Neural crest cell (in vitro differentiated cells): ENCODE measurements around the gene MYBPC2. TPM values are rescaled to one million over a fixed set of nuclear protein-coding genes. Genes with fewer than 3 reads are reported as not detected.

Source experiments
- DNase-seq: peaks from one replicate; pipeline ENCODE4 v3.0.0; 2021; ENCODE audit warnings: low read depth, mixed read lengths, low spot score
- H3K27ac Mint-ChIP-seq: one replicate; pipeline ENCODE4 v1.8.0; 2021; ENCODE audit warnings: mild to moderate bottlenecking, mixed read lengths; ENCODE audit not compliant: unreplicated experiment
- H3K27me3 Mint-ChIP-seq: 2 replicates; pipeline ENCODE4 v1.8.0; 2021; ENCODE audit warnings: low read depth, mild to moderate bottlenecking, mixed read lengths
- H3K36me3 Mint-ChIP-seq: 2 replicates; pipeline ENCODE4 v1.8.0; 2021; ENCODE audit warnings: low read depth, mild to moderate bottlenecking, mixed read lengths
- H3K4me1 Mint-ChIP-seq: 2 replicates; pipeline ENCODE4 v1.8.0; 2021; ENCODE audit warnings: mixed read lengths
- H3K4me3 Mint-ChIP-seq: one replicate; pipeline ENCODE4 v1.8.0; 2021; ENCODE audit warnings: mild to moderate bottlenecking, mixed read lengths
- H3K9me3 Mint-ChIP-seq: 2 replicates; pipeline ENCODE4 v1.8.0; 2021; ENCODE audit warnings: mixed read lengths
- total RNA-seq: library from RNA; stranded (reverse); gene quantifications from 2 replicates; pipeline ENCODE4 v1.2.1, GENCODE V29; 2021
- TF ChIP-seq, protein P1 (sequence below): fragments of 200-600 bp; sonication (generic); conservative IDR thresholded peaks from 2 replicates; pipeline ENCODE4 v1.5.0; 2021; ENCODE audit warnings: antibody characterized with exemption, mild to moderate bottlenecking

Gene MYBPC2
- total RNA-seq, 1 donor from 2014 or later = not detected

- Mint-ChIP-seq H3K4me3 (peak overlapping the region; percentile 3), H3K27ac (no peak overlapping the region), H3K4me1 (peaks cover 17% of the 10 kb centered on the region), H3K36me3 (no peaks in the 10 kb centered on the region), H3K27me3 (peaks cover 34% of the 10 kb centered on the region), H3K9me3 (no peaks in the 10 kb centered on the region)
- no peak for DNase-seq
- TF ChIP-seq, protein P1, sequence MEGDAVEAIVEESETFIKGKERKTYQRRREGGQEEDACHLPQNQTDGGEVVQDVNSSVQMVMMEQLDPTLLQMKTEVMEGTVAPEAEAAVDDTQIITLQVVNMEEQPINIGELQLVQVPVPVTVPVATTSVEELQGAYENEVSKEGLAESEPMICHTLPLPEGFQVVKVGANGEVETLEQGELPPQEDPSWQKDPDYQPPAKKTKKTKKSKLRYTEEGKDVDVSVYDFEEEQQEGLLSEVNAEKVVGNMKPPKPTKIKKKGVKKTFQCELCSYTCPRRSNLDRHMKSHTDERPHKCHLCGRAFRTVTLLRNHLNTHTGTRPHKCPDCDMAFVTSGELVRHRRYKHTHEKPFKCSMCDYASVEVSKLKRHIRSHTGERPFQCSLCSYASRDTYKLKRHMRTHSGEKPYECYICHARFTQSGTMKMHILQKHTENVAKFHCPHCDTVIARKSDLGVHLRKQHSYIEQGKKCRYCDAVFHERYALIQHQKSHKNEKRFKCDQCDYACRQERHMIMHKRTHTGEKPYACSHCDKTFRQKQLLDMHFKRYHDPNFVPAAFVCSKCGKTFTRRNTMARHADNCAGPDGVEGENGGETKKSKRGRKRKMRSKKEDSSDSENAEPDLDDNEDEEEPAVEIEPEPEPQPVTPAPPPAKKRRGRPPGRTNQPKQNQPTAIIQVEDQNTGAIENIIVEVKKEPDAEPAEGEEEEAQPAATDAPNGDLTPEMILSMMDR = no peak
Observed at GRCh38 chr19:50419580-50420035, 13.1 kb upstream of the MYBPC2 start.

DNA sequence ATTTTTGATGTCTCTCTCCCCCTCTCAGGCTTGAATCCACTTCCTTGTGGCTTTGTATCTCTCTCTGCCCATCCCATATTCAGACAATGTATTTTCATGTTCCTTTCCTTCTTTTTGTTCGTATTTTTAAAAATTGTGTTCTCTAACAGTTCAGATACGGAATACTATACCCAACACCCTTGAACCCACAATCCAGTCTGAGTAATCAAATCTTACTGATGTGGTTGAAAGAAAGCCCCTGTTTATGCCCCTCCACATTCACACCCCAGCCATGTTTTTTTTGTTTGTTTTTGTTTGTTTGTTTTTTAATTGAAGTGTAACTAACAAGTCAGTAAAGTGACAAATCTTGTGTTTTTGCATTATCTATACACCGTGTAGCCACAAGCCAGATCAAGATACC is 12.6 kb upstream of the MYBPC2 start:
- Mint-ChIP-seq H3K4me3 (peak overlapping the region; percentile 9), H3K9me3 (no peaks in the 10 kb centered on the region), H3K36me3 (no peaks in the 10 kb centered on the region), H3K27ac (no peak overlapping the region), H3K4me1 (peaks cover 16% of the 10 kb centered on the region), H3K27me3 (peaks cover 34% of the 10 kb centered on the region)
- no peak for DNase-seq
- TF ChIP-seq, protein P1 = no peak

GRCh38 chr19:50420808-50421207 is 11.9 kb upstream of the MYBPC2 start:
- Mint-ChIP-seq H3K4me1 (peaks cover 16% of the 10 kb centered on the region), H3K36me3 (no peaks in the 10 kb centered on the region), H3K9me3 (no peaks in the 10 kb centered on the region), H3K4me3 (no peak overlapping the region), H3K27me3 (peaks cover 34% of the 10 kb centered on the region), H3K27ac (no peak overlapping the region)
- TF ChIP-seq, protein P1 = no peak
- no peak for DNase-seq

GRCh38 chr19:50422397-50423278 is 10.1 kb upstream of the MYBPC2 start:
- no peaks in the 10 kb centered on the region for H3K9me3 Mint-ChIP-seq
- TF ChIP-seq, protein P1 = no peak
- peaks cover 16% of the 10 kb centered on the region for H3K4me1 Mint-ChIP-seq

GRCh38 chr19:50423279-50424113 is 9.2 kb upstream of the MYBPC2 start:
- no peak for DNase-seq
- Mint-ChIP-seq H3K36me3 (no peaks in the 10 kb centered on the region), H3K27me3 (peaks cover 31% of the 10 kb centered on the region), H3K27ac (no peak overlapping the region), H3K9me3 (no peaks in the 10 kb centered on the region), H3K4me1 (peaks cover 16% of the 10 kb centered on the region), H3K4me3 (no peak overlapping the region)
- TF ChIP-seq, protein P1 = no peak

More at GRCh38 chr19:50422397-50423278, 10.1 kb upstream of the MYBPC2 start:
- Mint-ChIP-seq H3K4me3 (no peak overlapping the region), H3K27me3 (peaks cover 34% of the 10 kb centered on the region), H3K27ac (no peak overlapping the region), H3K36me3 (no peaks in the 10 kb centered on the region)
- DNase-seq = no peak
